RWPE1 (cell line): ENCODE data around the gene WDPCP.
"Not testable (repeated sequence)": the region's sequence is repeated elsewhere in the genome, so short reads cannot be mapped to it uniquely, and the experiment has no call there.

Experiments used
- CTCF ChIA-PET: fragments of 350-600 bp; sonication (Branson Sonifier 250); formaldehyde crosslinking; extraction: SDS; loops from one replicate; lab custom pipeline; 2021; lab: Yijun Ruan, JAX
- POLR2A ChIA-PET: fragments of 400-600 bp; formaldehyde crosslinking; extraction: SDS; loops from one replicate; lab custom pipeline; 2020; ENCODE audit warnings: antibody characterized with exemption; ENCODE audit not compliant: low non-redundant PET; lab: Yijun Ruan, JAX
- DNase-seq: peaks from one replicate; pipeline ENCODE4 v3.0.0; 2012; ENCODE audit warnings: low spot score
- H3K27ac ChIP-seq: fragments of 450-650 bp; 2 replicates; pipeline ENCODE4 v1.5.1; 2017
- CTCF ChIP-seq: fragments of 450-650 bp; conservative IDR thresholded peaks from 2 replicates; pipeline ENCODE4 v1.5.1; 2017; ENCODE audit warnings: low read depth, mild to moderate bottlenecking

The WDPCP gene

GRCh38 chr2:63320669-63321068 is 267.6 kb downstream of the WDPCP start:
- CTCF ChIA-PET = no interaction called here
- no peak overlapping the region for H3K27ac ChIP-seq
- no peak for DNase-seq
- TF ChIP-seq CTCF = no peak
- POLR2A ChIA-PET = no interaction called here

GRCh38 chr2:63310614-63311013 is 277.7 kb downstream of the WDPCP start:
- CTCF ChIA-PET = interaction anchor here (0.6 kb wide), 2 partner anchors 70 to 539 kb away, joined by 3 to 5 read pairs; no protein-coding TSS in a partner anchor
- DNase-seq = no peak
- POLR2A ChIA-PET = no interaction called here
- no peak for TF ChIP-seq CTCF
- no peak overlapping the region for H3K27ac ChIP-seq

- ChIA-PET POLR2A (no interaction called here), CTCF (no interaction called here)
- no peak overlapping the region for H3K27ac ChIP-seq
- no peak for TF ChIP-seq CTCF
- no peak for DNase-seq
Observed at GRCh38 chr2:63301481-63301880, 286.8 kb downstream of the WDPCP start.

- POLR2A ChIA-PET = no interaction called here
- no peak for DNase-seq
- TF ChIP-seq CTCF = no peak
- CTCF ChIA-PET = no interaction called here
- H3K27ac ChIP-seq = no peak overlapping the region
Observed at GRCh38 chr2:63300835-63301234, 287.4 kb downstream of the WDPCP start.

GRCh38 chr2:63287956-63288355 is 300.3 kb downstream of the WDPCP start:
- POLR2A ChIA-PET = no interaction called here
- no peak for TF ChIP-seq CTCF

GRCh38 chr2:63286520-63286919 is 301.8 kb downstream of the WDPCP start:
- CTCF ChIA-PET, H3K27ac ChIP-seq, DNase-seq, POLR2A ChIA-PET: not testable (repeated sequence)

More at GRCh38 chr2:63287956-63288355, 300.3 kb downstream of the WDPCP start:
- DNase-seq = no peak
- no peak overlapping the region for H3K27ac ChIP-seq
- CTCF ChIA-PET = no interaction called here

- no peak for TF ChIP-seq CTCF
- DNase-seq = no peak
- CTCF ChIA-PET = no interaction called here
- no peak overlapping the region for H3K27ac ChIP-seq
- POLR2A ChIA-PET = no interaction called here
Observed at GRCh38 chr2:63283273-63283672, 305.0 kb downstream of the WDPCP start.
